Right atrium auricular region (tissue), 2 donors: Measurements from ENCODE around the gene PIK3CB. TPM values are rescaled to one million over a fixed set of nuclear protein-coding genes. Genes with fewer than 3 reads are reported as not detected.

ENCODE experiments used
- DNase-seq: peaks from one replicate; pipeline ENCODE4 v3.0.0-alpha.2; 2019; ENCODE audit warnings: low spot score
- H3K27ac ChIP-seq, 2 donors: fragments of 200-600 bp; sonication (generic); 1 replicate in 1 of 2; 2 replicates in 1 of 2; pipeline ENCODE4 v1.5.1; 2016 to 2019
- H3K27me3 ChIP-seq, 2 donors: fragments of 200-600 bp; sonication (generic); one replicate each; pipeline versions ENCODE4 v1.5.1 to v1.6.0; 2017 to 2019
- H3K36me3 ChIP-seq: fragments of 200-600 bp; sonication (generic); one replicate; pipeline ENCODE4 v1.5.1; 2016
- H3K4me1 ChIP-seq, 2 donors: fragments of 200-600 bp; sonication (generic); one replicate each; pipeline versions ENCODE4 v1.5.1 to v1.6.0; 2017 to 2019
- H3K4me3 ChIP-seq, 2 donors: fragments of 200-600 bp; sonication (generic); 1 replicate in 1 of 2; 2 replicates in 1 of 2; pipeline ENCODE4 v1.5.1; 2017 to 2019; ENCODE audit warnings: mild to moderate bottlenecking in 1 of 2, moderate library complexity in 1 of 2
- H3K9me3 ChIP-seq, 2 donors: fragments of 200-600 bp; sonication (generic); one replicate each; pipeline ENCODE4 v1.5.1; 2019
- CTCF ChIP-seq, 2 donors: fragments of 200-600 bp; sonication (generic); IDR thresholded peaks; one replicate each; pipeline ENCODE4 v1.5.1; 2019; ENCODE audit warnings: antibody characterized with exemption in 2 of 2
- total RNA-seq, 2 donors: library from RNA; depleted of rRNA; stranded (reverse); fragments of >200 nt; gene quantifications; one replicate each; pipeline ENCODE4 v1.1.0, GENCODE V29; 2016

PIK3CB gene
- total RNA-seq, result 10 to 100 TPM; 27.7 to 35.0 TPM

- peaks cover 0 to 16% of the 10 kb centered on the region in 2 donors for H3K4me1 ChIP-seq
- TF ChIP-seq CTCF (IDR thresholded peaks at IDR 0.05), result peak in 1 of 2 donors; percentile 6
- no peaks in the 10 kb centered on the region for H3K9me3 ChIP-seq
- peak within 1 kb of the TSS; percentile 90 to 97 for H3K4me3 ChIP-seq
- peak; percentile 84 for DNase-seq
- H3K27me3 ChIP-seq, result no peaks in the 10 kb centered on the region
- peak within 1 kb of the TSS; percentile 91 to 98 for H3K27ac ChIP-seq
- H3K36me3 ChIP-seq, result no peaks in the 10 kb centered on the region
Measured at GRCh38 chr3:138834596-138835396, at the start of gene PIK3CB. TSS of gene PIK3CB (minus strand) at chr3:138834928. CDS start at chr3:138759343, 75,585 bp downstream.

- H3K4me3 ChIP-seq, result no peak overlapping the region
- no peaks in the 10 kb centered on the region for H3K4me1 ChIP-seq
- TF ChIP-seq CTCF (IDR thresholded peaks at IDR 0.05), result no peak
- no peaks in the 10 kb centered on the region for H3K36me3 ChIP-seq
- no peak overlapping the region for H3K27ac ChIP-seq
- no peaks in the 10 kb centered on the region for H3K9me3 ChIP-seq
- no peaks in the 10 kb centered on the region for H3K27me3 ChIP-seq
- no peak for DNase-seq
Measured at GRCh38 chr3:138881233-138881632, 46.5 kb upstream of the PIK3CB start.

- DNase-seq, result no peak
- H3K27me3 ChIP-seq, result no peaks in the 10 kb centered on the region
- H3K9me3 ChIP-seq, result no peaks in the 10 kb centered on the region
- no peaks in the 10 kb centered on the region for H3K36me3 ChIP-seq
- TF ChIP-seq CTCF (IDR thresholded peaks at IDR 0.05), result no peak
- no peak overlapping the region for H3K4me3 ChIP-seq
- H3K4me1 ChIP-seq, result no peaks in the 10 kb centered on the region
- no peak overlapping the region for H3K27ac ChIP-seq
Measured at GRCh38 chr3:138879541-138880380, 45.0 kb upstream of the PIK3CB start.

- no peak for TF ChIP-seq CTCF (IDR thresholded peaks at IDR 0.05)
- Histone ChIP-seq H3K4me1 (no peaks in the 10 kb centered on the region), H3K9me3 (no peaks in the 10 kb centered on the region), H3K4me3 (no peak overlapping the region), H3K27ac (no peak overlapping the region), H3K27me3 (no peaks in the 10 kb centered on the region), H3K36me3 (no peaks in the 10 kb centered on the region)
- no peak for DNase-seq
Measured at GRCh38 chr3:138877226-138877625, 42.5 kb upstream of the PIK3CB start.

GRCh38 chr3:138875754-138876664 lies 41.3 kb upstream of the PIK3CB start:
- no peaks in the 10 kb centered on the region for H3K36me3 ChIP-seq
- H3K4me1 ChIP-seq, result no peaks in the 10 kb centered on the region
- H3K9me3 ChIP-seq, result no peaks in the 10 kb centered on the region
- no peaks in the 10 kb centered on the region for H3K27me3 ChIP-seq
- H3K27ac ChIP-seq, result peak overlapping the region in 1 of 2 donors; percentile 11
- no peak for DNase-seq
- no peak overlapping the region for H3K4me3 ChIP-seq
- no peak for TF ChIP-seq CTCF (IDR thresholded peaks at IDR 0.05)
